Stimulated activated CD8-positive, alpha-beta memory T cell treated with anti-CD3 and anti-CD28 coated beads, Interleukin-15, amount 100 ng/mL, for 1 hour (primary cell): Measurements from ENCODE around the gene FGF5.
"Not testable (repeated sequence)": the region's sequence is repeated elsewhere in the genome, so short reads cannot be mapped to it uniquely, and the experiment has no call there.

ENCODE experiments used
- DNase-seq: peaks from one replicate; pipeline ENCODE4 v3.0.0-alpha.2; 2020; ENCODE audit warnings: low read depth

Gene FGF5

GRCh38 chr4:80295826-80296225 lies 29.4 kb downstream of the FGF5 start:
- no peak for DNase-seq

- DNase-seq, result no peak
Observed at GRCh38 chr4:80301884-80302283, 35.4 kb downstream of the FGF5 start.

GRCh38 chr4:80302616-80303223 lies 36.3 kb downstream of the FGF5 start:
- no peak for DNase-seq

- no peak for DNase-seq
Observed at GRCh38 chr4:80305466-80305865, 39.0 kb downstream of the FGF5 start.

- DNase-seq, result no peak
Observed at GRCh38 chr4:80306260-80306659, 39.8 kb downstream of the FGF5 start.

- DNase-seq, result no peak
Observed at GRCh38 chr4:80307183-80307735, 40.8 kb downstream of the FGF5 start.

GRCh38 chr4:80307774-80308465 lies 41.5 kb downstream of the FGF5 start:
- no peak for DNase-seq

- no peak for DNase-seq
Observed at GRCh38 chr4:80308466-80308822, 42.0 kb downstream of the FGF5 start.

GRCh38 chr4:80309294-80310004 lies 43.0 kb downstream of the FGF5 start:
- DNase-seq, result no peak

GRCh38 chr4:80311130-80311529 lies 44.7 kb downstream of the FGF5 start:
- DNase-seq, result no peak

GRCh38 chr4:80312124-80312523 lies 45.7 kb downstream of the FGF5 start:
- DNase-seq, result no peak

- DNase-seq, result no peak
Observed at GRCh38 chr4:80313627-80314026, 47.2 kb downstream of the FGF5 start.

GRCh38 chr4:80315848-80316247 lies 49.4 kb downstream of the FGF5 start:
- not testable (repeated sequence) for DNase-seq

GRCh38 chr4:80321341-80321740 lies 54.9 kb downstream of the FGF5 start:
- no peak for DNase-seq

- DNase-seq, result no peak
Observed at GRCh38 chr4:80321776-80322175, 55.3 kb downstream of the FGF5 start.

- no peak for DNase-seq
Observed at GRCh38 chr4:80322716-80323115, 56.3 kb downstream of the FGF5 start.

GRCh38 chr4:80324171-80324570 lies 57.7 kb downstream of the FGF5 start:
- DNase-seq, result no peak

- DNase-seq, result no peak
Observed at GRCh38 chr4:80331693-80332092, 65.2 kb downstream of the FGF5 start.

GRCh38 chr4:80333121-80333520 lies 66.7 kb downstream of the FGF5 start:
- no peak for DNase-seq

GRCh38 chr4:80334568-80334967 lies 68.1 kb downstream of the FGF5 start:
- DNase-seq, result no peak

GRCh38 chr4:80335226-80335553 lies 68.7 kb downstream of the FGF5 start:
- DNase-seq, result no peak

- no peak for DNase-seq
Observed at GRCh38 chr4:80335554-80336358, 69.3 kb downstream of the FGF5 start, which contains the start of gene CFAP299. Gene CFAP299, plus strand, starts transcription at chr4:80335730.
